LNCaP clone FGC (cell line): ENCODE measurements around the gene SPATA6L.

Experiments
- DNase-seq: peaks from one replicate; pipeline ENCODE4 v3.0.0-alpha.2; 2011; ENCODE audit warnings: low read depth
- H3K4me3 ChIP-seq: 2 replicates; pipeline ENCODE4 v1.5.1; 2011; ENCODE audit warnings: mild to moderate bottlenecking, low read depth, low read length, control low read depth
- CTCF ChIP-seq: IDR thresholded peaks from 2 replicates; pipeline ENCODE4 v1.5.1; 2012; ENCODE audit warnings: mild to moderate bottlenecking; ENCODE audit not compliant: control insufficient read depth, insufficient read depth; ENCODE audit errors: extremely low read depth

Gene SPATA6L

GRCh38 chr9:4666042-4666699 lies at the start of gene SPATA6L:
SPATA6L (minus strand) TSS chr9:4666480; CDS start chr9:4666250, 230 bp downstream.
- DNase-seq, result no peak

GRCh38 chr9:4714266-4715016 lies 48.2 kb upstream of the SPATA6L start:
- H3K4me3 ChIP-seq, result no peak overlapping the region
- no peak for DNase-seq

More at GRCh38 chr9:4666042-4666699, at the start of gene SPATA6L:
- TF ChIP-seq CTCF, result no peak
- H3K4me3 ChIP-seq, result peak within 1 kb of the TSS; percentile 19; the same call in 1 of the 2 replicates

GRCh38 chr9:4713849-4714248 lies 47.6 kb upstream of the SPATA6L start:
- no peak overlapping the region for H3K4me3 ChIP-seq
- no peak for TF ChIP-seq CTCF
- DNase-seq, result no peak

More at GRCh38 chr9:4714266-4715016, 48.2 kb upstream of the SPATA6L start:
- no peak for TF ChIP-seq CTCF

- TF ChIP-seq CTCF, result no peak
- DNase-seq, result no peak
- no peak overlapping the region for H3K4me3 ChIP-seq
These were observed 43.1 kb upstream of the SPATA6L start for GRCh38 chr9:4709380-4709779.

GRCh38 chr9:4706971-4707622 lies 40.8 kb upstream of the SPATA6L start:
- no peak for TF ChIP-seq CTCF
- no peak overlapping the region for H3K4me3 ChIP-seq
- no peak for DNase-seq

- no peak for DNase-seq
- TF ChIP-seq CTCF, result no peak
- no peak overlapping the region for H3K4me3 ChIP-seq
These were observed 39.7 kb upstream of the SPATA6L start for GRCh38 chr9:4706021-4706420.
